RCC 7860 (cell line): ENCODE results near the gene SWAP70.

Experiments
- DNase-seq: peaks from one replicate; pipeline ENCODE4 v3.0.0-alpha.2; 2015; ENCODE audit warnings: low spot score
- FAIRE-seq: peaks from 2 replicates; lab custom pipeline; 2012; peaks lifted over from hg19 to GRCh38; lab: Jason Lieb, UNC

Gene SWAP70

DNA sequence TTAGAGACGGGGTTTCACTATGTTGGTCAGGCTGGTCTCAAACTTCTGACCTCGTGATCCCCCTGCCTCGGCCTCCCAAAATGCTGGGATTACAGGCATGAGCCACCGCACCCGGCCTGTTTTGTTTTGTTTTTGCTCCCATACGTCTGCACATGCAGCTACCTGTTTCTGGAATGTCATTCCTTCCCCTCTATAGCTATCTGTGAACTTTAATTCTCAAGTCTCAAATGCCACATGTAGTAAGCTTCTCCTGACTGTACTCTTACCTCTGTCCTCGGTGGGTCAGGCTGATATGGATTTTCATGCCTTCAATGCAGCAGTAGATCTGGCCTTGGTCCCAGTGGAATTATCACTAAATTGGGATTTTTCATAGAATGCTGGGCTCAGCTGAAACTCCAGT, 12.4 kb upstream of the SWAP70 start:
- no peak for FAIRE-seq
- DNase-seq: no peak

GRCh38 chr11:9651899-9652748, 11.8 kb upstream of the SWAP70 start:
- FAIRE-seq: no peak
- DNase-seq: no peak

DNA sequence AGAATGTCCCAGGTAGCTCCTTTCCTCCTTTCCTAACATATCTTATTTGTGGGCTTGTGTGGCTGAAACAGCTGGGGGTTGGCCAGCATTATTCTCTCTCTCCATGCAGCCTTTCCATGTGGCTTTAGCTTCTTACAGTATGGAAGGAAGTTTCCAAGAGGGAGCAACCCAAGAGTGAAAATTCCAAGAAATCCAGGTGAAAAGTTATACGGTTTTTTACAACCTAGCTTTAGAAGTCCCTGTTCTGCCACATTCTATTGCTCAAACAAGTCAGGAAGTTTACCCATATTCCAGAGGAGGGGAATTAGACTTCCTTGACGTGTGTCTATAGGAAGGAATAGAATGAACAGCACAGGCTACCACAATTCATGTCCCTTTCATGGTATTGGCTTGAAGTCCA, 10.0 kb upstream of the SWAP70 start:
- FAIRE-seq: no peak

DNA sequence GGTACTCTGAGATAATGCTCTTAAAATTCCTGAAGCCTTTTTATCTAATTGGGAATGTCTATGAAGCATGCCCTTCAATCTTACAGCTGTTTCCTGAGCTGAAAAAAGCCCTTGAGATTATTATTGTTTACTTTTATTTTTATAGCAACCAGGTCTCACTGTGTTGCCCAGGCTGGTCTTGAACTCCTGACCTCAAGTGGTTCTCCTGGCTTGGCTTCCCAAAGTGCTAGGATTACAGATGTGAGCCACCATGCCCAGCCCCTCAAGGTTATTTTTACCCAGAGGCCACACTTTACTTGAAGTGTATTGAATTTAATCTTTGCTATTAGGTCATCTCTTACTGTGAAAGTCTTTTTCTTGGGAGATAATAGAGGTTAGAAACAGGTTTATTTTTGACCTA, 7.0 kb upstream of the SWAP70 start:
- FAIRE-seq (no peak), DNase-seq (no peak)

More for the DNA sequence above, 10.0 kb upstream of the SWAP70 start:
- DNase-seq: no peak

DNA sequence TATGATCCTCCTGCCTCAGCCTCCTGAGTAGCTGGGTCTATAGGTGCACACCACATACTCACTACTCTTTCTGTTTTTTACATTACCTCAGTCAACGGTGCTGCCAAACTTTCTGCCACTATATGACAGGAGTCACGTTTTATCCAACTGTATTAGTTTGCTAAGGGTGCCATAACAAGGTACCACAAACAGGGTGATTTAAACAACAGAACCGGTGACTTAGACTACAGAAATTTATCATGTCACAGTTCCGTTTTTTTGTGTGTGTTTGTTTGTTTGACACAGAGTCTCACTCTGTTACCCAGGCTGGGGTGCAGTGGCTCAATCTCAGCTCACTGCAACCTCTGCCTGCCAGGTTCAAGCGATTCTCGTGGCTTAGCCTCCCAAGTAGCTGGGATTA, 6.3 kb upstream of the SWAP70 start:
- no peak for FAIRE-seq
- DNase-seq: no peak

- FAIRE-seq: no peak
- no peak for DNase-seq
These were observed 3.0 kb upstream of the SWAP70 start for GRCh38 chr11:9660886-9661285.

DNA sequence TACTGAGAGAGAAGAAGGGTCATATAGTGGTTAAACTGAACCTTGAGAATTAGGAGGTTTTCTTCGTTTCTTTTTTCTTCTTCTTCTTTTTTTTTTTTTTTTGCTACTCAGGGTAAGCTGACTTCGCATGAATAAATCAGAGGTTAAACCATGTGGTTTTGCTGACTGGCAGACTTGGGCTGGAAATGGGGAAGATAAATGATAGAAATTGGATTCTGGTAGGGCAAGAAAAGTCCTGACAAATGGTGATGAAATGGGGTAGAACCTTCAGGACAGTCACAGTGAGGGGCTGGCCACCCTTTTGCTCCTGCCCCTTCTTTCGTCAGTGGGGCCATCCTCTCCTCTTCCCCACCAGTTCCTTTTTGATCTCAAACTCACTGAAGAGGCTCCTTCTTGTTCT, 1.6 kb upstream of the SWAP70 start:
- no peak for FAIRE-seq
- DNase-seq: peak; percentile 11

DNA sequence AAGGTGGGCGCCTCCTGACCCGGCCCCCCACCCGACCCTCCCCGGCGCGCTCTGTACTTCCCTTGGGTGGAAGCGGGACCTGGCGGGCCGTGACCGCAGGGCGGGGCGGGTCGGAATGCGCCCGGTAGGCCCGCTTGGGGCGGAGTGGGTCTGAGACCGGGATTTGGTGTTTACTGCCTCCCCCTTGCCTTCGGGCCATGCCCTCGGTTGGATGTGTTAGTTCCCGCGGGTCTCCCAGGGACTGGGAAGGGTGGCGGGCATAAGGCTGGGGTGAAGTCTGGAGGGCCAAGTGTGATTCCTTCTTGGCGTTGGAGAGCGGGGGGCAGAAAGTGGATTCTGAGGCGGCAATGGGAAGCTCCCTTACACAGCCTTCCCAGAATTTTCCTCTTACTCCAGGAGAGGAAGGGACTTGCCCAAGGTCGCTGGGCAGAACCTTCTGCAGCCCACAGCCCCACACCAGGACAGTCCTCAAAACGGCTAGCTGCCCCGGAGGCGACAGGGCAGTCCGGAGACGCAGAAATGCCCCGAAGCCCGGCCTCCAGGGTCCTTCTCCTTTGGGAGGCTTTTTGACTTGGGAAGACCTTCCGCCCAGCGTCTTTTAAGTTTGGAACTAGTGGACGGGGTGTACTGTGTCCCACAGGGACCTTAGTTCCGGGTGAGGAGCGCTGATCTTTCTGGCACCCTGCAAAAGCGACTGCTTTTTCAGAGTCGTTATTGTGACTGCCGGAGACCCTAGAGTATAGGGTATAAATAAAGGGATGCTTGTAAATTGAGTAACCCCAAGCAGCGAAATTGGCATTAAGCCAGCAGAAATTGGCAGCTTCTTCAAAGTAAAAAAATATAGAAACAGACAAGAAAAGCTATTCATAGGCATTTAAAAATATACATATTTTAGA, 647 bp downstream of the SWAP70 start:
- DNase-seq: no peak
- no peak for FAIRE-seq

DNA sequence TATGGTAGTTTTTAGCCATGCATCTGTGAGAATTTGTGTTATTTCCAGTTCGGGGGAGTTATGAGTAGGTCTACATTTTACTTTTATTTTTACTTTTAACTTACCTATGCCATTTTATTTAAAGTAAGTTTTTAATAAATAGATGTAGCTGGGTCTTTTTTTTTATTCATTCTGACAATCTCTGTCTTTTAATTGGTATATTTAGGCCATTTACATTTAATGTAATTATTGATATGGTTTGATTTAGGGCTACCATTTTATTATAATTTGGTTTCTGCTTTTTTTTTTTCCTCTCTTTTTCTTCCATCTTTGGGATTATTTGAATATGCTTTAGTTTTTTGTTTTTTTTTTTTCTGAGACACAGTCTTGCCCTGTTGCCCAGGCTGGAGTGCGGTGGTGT, 1.9 kb downstream of the SWAP70 start:
- no peak for DNase-seq
- no peak for FAIRE-seq

DNA sequence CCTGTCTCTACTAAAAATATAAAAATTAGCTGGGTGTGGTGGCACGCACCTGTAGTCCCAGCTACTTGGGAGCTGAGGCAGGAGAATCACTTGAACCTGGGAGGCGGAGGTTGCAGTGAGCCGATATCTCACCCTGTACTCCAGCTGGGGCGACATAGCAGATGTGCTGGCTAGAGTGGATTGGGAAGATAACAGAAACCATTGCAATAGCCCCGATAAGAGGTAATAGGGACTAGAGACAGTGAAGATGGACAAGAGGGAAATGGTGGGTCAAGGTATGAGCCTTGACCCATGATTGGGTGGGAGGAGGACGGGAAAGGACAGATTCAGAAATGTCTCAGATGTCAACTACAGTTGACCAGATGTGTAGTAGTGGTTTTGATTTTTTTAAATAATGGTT, 6.1 kb downstream of the SWAP70 start:
- no peak for DNase-seq
- FAIRE-seq: no peak

DNA sequence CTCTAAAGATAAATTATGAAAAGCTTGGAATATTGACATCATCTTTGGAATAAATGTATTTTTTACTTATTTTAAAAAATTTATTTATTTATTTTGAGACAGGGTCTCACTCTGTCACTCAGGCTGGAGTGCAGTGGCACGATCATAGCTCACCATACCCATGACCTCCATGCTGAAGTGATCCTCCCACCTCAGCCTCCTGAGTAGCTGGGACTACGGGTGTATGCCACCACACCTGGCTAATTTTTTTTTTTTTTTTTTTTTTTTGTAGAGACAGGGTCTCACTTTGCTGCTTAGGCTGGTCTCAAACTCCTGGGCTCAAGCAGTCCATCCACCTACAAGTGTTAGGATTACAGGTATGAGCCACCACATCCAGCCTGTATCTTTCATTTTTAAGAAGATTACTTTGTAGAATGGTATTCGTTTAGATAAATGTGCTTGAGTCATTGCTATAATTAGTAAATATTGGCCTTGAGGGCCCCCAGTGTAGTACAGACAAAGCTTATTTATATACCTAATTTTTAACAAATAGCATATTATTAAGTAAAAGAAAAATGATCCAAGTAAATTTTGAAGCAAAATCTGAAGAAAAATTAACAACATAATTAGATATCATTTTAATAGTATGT, 8.5 kb downstream of the SWAP70 start:
- DNase-seq (no peak), FAIRE-seq (no peak)

GRCh38 chr11:9672918-9673317, 9.0 kb downstream of the SWAP70 start:
- no peak for FAIRE-seq
- DNase-seq: no peak

DNA sequence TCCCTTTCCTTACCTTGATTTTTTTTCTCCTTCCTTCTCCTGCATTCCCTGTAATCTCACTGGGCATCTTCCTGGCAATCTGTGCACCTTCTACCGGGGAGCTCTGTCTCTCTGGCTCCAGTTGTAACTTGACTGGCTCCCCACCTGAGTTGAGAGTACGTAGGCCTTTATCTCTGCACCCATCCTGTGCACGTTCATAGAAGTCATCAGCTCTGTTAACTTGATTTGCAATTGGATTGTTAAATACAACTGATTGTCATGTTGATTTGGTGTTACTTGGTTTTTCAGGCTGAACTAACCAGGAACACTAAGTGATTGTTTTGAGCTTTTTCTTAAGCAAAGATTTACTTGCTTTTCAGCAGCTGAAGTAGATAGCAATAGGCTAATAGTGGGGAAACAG, 11.8 kb downstream of the SWAP70 start:
- FAIRE-seq (no peak), DNase-seq (no peak)

GRCh38 chr11:9677951-9678350, 14.1 kb downstream of the SWAP70 start:
- no peak for DNase-seq
- FAIRE-seq: no peak

DNA sequence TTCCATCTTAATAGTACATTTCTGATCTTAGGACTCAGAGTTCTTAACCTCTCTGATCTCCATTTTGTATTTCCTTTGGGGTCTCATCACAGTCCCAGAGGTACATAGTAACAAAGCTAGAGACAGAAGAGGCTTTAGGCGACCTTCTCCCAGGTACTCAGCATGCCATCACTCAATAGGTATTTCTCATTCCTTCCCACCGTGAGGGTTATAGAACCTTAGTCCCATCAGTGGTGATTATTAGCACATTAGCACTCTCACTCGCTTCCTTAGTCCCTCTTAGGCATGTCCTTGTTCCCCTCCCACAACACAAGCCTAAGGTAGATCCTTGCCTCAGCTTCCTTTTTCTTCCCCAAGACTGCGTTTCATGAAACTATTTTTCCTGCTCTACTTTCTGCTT, 14.7 kb downstream of the SWAP70 start:
- no peak for FAIRE-seq
- DNase-seq: no peak

GRCh38 chr11:9680028-9680427, 16.2 kb downstream of the SWAP70 start:
- no peak for FAIRE-seq
- no peak for DNase-seq

- FAIRE-seq: no peak
- no peak for DNase-seq
These were observed 17.9 kb downstream of the SWAP70 start for GRCh38 chr11:9681583-9682372.

DNA sequence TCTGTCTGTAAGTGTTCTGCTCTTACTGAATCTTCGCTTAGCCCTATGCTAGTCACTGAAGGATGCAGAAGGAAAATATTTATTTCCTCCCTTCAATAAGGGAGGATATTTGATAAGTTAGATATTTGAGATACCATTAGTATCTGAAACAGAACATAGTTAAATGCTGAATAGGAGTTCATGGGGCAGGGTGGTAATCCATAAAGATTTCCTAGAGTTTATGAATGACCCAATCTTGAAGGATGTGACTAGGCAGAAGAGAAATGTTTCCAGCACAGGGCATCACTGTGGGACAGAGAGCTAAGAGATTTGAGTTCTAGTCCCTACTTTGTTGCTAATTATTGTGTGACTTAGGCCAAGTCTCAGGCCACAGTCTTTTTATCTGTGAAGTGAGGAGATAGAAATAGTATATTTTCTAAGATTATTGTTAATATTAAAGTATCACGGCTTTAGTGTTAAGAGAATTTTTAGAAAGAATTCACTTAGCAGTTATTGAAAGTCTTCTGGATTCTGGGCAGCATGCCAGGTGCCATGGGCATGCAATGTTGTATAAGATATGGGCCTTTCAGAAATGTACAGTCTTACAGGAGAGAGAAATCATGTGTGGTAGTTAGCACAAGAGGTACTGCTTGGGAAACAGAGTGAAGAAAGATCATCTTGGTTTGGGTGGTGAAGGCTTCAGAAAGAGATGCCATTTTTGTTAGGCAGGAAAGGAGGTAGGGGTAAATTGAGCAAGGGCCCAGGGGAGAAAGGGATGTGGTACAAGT, 24.0 kb downstream of the SWAP70 start:
- DNase-seq (no peak), FAIRE-seq (no peak)

- FAIRE-seq (peak; percentile 91), DNase-seq (peak; percentile 74)
These were observed 25.0 kb downstream of the SWAP70 start for GRCh38 chr11:9688716-9689511.
